SIG-M5 treated with dmso at 0.1 percent for 504 hours (cell line): Measurements from ENCODE around the gene IMMP2L.

ENCODE experiments used
- DNase-seq: peaks from one replicate; lab custom pipeline; 2025; ENCODE audit not compliant: unreplicated experiment; lab: John Stamatoyannopoulos, UW

IMMP2L gene

GRCh38 chr7:111011520-111011919 lies 550.8 kb downstream of the IMMP2L start:
- DNase-seq: no peak

- DNase-seq: no peak
These were observed 551.5 kb downstream of the IMMP2L start for GRCh38 chr7:111010798-111011197.

- DNase-seq: no peak
These were observed 552.7 kb downstream of the IMMP2L start for GRCh38 chr7:111009526-111010040.

DNA sequence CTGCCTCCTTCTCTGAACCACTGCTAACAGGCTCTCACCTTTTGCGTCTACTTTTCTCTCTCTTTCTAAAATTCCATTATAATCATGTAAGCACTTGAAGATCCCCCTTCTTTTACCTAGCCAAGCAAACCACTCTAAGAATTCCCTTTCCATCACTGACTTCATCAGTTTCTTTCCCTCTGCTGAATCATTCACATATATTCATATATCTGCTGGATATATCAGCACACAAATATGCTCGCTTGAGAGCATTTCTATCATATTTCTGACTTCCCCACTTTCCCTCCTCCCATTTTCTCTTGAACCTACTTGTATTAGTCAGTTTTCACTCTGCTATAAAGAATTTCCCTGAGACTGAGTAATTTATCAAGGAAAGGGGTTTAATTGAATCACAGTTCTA lies 555.6 kb downstream of the IMMP2L start:
- no peak for DNase-seq

DNA sequence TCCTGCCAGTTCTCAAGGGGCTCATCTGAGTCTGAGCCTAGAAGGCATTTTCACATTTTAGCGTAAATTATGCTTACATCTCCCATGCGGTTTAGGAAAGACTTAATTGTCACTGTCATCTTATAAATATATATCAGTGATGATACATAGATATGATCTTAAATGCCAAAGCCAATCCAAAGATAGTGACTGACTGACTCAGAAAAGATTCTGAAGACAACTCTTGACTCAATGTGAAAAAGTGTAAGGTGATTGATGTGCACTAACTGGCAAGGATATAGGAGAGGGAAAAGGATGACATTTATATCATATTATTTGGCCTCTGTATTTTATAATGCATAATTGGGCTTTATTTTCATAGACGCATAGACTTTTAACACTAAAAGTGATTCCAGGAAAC lies 556.3 kb downstream of the IMMP2L start:
- no peak for DNase-seq

GRCh38 chr7:111005445-111005844 lies 556.8 kb downstream of the IMMP2L start:
- DNase-seq: no peak

- no peak for DNase-seq
These were observed 557.9 kb downstream of the IMMP2L start for GRCh38 chr7:111004310-111004901.

DNA sequence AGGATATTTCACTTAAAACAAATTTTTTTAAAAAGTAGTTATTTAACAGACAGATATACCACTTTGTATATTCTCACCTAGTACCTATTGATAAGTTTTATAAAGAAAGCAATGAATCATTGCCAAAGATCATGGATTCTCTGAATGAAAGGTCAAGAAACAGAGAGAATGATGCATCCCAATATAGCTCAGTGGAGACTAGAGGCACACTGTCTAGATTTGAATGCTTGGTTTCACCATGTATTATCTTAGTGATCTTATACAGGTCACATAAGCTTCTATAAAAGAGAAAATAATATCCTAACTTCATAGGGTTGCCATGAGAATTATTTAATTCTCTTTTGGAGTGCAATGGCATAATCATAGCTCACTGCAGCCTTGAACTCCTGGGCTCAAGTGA lies 558.4 kb downstream of the IMMP2L start:
- DNase-seq: no peak

GRCh38 chr7:110994028-110994967 lies 568.0 kb downstream of the IMMP2L start:
- DNase-seq: no peak

DNA sequence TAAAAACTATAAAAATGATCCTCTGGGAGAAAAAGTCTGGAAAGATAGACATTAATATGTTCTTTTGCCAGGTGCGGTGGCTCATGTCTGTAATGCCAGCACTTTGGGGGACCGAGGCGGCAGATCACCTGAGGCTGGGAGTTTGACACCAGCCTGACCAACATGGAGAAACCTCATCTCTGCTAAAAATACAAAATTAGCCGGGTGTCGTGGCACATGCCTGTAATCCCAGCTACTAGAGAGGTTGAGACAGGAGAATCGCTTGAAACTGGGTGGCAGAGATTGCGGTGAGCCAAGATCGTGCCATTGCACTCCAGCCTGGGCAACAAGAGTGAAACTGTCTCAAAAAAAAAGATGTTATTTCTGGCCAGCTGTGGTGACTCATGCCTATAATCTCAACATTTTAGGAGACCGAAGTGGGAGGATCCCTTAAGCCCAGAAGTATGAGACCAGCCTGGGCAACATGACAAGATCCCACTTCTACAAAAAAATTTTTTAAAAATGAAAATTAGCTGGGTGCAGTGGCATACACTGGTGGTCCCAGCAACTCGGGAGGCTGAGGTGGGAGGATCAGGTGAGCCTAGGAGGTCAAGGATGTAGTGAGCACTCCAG lies 573.3 kb downstream of the IMMP2L start:
- no peak for DNase-seq

DNA sequence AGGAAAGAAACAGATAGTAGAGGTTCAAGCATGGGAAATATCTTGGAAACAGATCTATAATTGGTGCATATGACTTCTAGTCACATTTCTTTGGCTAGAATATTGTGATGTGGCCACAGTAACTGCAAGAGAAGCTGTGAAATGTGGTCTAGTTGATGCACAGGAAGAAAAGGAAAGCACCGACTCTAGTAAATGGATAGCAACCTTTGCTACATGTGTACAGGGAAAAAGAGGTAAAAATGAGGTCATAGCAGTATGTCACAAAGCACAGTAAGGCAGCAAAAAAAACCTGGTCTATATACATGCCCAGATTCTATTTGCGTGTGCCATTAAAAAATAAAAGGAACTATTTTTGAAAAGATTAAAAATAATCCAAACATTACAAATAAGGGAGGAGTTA lies 573.9 kb downstream of the IMMP2L start:
- DNase-seq: no peak

DNA sequence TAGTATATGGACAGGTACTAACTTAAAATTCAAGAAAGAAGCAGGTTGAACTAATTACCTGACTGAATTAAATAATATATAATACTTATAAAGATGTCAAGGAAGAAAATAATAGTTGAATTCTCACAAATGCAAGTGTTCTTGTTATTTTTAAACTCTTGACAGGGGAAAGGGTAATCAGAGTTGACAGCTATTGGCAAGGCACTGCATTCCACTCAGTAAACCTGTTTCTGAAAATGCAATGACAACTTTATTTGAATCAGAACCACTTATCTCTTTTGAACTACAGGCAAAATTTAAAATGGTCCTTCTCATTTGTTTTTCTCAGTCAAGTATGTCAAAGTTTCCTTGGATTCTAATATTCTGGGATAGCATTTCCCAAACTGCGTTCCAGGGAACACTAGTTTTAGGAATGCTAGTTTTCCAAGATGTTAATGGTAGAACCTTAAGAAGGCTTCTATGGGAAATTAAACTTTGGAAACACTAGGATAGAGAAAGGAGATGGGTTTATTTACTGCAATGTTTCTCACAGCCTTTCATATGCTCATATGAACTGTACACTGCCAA lies 575.1 kb downstream of the IMMP2L start:
- DNase-seq: no peak

DNA sequence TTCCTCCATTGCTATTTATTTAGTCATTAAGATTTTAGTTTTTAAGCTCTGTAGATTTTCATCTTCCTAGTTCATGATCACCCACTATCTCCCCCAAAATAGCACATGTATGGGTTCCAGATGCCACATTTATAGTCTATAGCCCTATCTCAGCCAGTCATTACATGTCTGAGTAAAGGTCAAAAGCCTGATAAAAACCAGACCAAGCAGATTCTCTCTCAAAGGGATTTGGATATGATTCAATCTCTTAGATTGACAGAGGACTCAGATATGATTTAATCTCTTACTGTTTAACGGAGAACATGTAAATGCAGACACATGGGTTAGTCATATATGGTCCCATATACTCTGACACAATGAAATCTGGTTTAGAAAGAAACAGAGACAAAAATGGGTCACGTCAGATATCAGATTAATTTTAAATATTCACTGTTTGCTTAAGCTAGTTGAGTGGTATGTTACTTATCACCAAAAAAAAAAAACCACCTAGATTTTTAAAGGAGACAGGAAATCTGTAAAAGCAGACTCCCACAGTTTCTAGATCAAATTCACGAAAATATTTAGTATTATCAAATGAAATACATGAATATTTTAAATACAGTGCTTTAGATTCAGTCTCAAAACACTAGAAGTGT lies 578.4 kb downstream of the IMMP2L start:
- no peak for DNase-seq

- DNase-seq: no peak
These were observed 585.1 kb downstream of the IMMP2L start for GRCh38 chr7:110977127-110977737.

DNA sequence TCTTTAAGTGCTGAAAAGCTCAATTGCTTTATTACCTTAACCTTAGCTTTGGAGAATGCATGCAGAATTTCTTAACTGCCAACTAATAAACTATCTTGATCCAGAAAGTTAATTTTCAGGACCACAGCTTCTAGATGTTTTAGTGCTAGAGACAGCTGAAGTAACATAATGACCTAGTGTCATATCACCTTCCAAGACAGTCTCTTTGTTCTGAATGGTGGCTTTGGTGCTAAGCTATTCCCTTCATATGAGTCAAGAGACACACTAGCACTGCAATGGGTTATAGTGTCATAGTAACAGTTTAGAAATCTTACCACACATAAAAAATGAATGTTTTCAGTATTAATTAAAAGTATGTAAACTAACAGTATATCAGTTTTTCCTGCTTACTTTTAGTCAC lies 586.8 kb downstream of the IMMP2L start:
- no peak for DNase-seq

GRCh38 chr7:110974441-110974840 lies 587.9 kb downstream of the IMMP2L start:
- no peak for DNase-seq

DNA sequence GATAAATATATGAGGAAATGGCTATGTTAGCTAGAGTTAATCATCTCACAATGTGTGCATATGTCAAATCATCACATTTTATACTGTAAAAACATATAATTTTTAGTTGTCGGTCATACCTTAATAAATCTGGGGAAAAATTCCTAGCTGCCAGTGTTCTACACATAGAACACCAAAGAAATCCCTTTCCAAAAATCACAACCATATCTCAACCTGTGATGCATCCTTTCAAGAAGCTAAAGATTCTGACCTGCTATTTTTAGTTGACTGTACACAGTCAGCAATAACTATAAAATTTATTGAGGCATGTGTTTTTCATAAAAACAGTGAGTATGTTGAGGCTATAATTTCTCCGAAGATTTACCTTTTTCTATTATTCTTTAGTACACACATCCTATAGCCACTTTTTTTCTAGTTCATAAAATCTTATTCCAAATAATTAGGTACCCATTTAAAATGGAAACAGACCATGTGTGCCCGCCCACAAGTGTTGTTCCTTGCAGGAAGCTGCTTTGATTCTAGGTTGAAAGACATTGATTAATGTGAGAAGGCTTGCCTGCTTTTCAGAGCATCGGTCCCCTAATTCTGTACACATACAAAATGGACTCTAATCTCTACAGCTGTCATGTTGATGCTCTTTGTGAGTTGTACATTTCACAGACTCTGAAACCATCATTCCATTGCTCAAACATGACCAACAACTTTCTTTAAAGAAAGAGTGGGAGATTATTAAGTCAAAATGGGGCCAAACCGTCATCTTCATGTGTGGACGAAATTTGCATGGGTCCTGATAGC lies 588.9 kb downstream of the IMMP2L start:
- no peak for DNase-seq

DNA sequence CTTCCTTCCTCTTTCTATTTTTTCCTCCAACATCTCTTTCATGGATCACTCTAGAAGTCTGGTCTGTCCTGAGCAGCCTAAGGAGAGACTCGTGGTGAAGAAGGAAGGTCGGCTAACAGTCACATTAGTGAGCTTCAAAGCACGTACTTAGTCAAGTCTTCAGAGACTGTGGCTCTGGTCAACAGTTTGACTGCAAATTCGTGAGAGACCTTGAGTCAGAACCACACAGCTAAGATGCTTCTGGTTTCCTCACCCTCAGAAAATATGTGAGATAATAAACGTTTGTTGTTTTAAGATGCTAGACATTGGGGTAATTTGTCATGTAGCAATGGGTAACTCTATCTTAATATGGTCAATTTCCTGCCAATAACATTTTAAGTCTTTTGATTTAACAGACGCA lies 597.5 kb downstream of the IMMP2L start:
- DNase-seq: no peak

GRCh38 chr7:110962826-110963225 lies 599.5 kb downstream of the IMMP2L start:
- no peak for DNase-seq

GRCh38 chr7:110962374-110962773 lies 599.9 kb downstream of the IMMP2L start:
- DNase-seq: no peak
